Activated naive CD4-positive, alpha-beta T cell treated with anti-CD3 and anti-CD28 coated beads, Interleukin-2, amount 50 U/mL, for 72 hours (primary cell): ENCODE measurements around the gene EDNRA. TPM values are rescaled to one million over a fixed set of nuclear protein-coding genes. Genes with fewer than 3 reads are reported as not detected.
A peak's percentile ranks its signal among the peaks of the same experiment; 100 is the strongest.

Experiments used
- ATAC-seq, 2 donors: fragments of 150-1000 bp; cut with Tn5 transposase; 2 replicates each; pipeline ENCODE4 v1.10.0; 2021; ENCODE audit warnings: mild to moderate bottlenecking in 2 of 2, moderate library complexity in 2 of 2
- DNase-seq, 2 donors: peaks; one replicate each; pipeline ENCODE4 v3.0.0; 2021 to 2022; ENCODE audit warnings: low spot score in 2 of 2
- H3K27ac Mint-ChIP-seq, 2 donors: one replicate each; pipeline ENCODE4 v1.8.0; 2022; ENCODE audit warnings: mild to moderate bottlenecking in 2 of 2, mixed read lengths in 2 of 2
- H3K36me3 Mint-ChIP-seq, 2 donors: one replicate each; pipeline ENCODE4 v1.8.0; 2022; ENCODE audit warnings: mixed read lengths in 2 of 2
- H3K9me3 Mint-ChIP-seq, 2 donors: one replicate each; pipeline ENCODE4 v1.8.0; 2022; ENCODE audit warnings: mixed read lengths in 2 of 2
- total RNA-seq, 2 donors: library from RNA; stranded (reverse); gene quantifications; one replicate each; pipeline ENCODE4 v1.2.3, GENCODE V29; 2022

Gene EDNRA
- total RNA-seq, 2 donors from 2014 or later, result 0.12 TPM; not detected in 1

DNA sequence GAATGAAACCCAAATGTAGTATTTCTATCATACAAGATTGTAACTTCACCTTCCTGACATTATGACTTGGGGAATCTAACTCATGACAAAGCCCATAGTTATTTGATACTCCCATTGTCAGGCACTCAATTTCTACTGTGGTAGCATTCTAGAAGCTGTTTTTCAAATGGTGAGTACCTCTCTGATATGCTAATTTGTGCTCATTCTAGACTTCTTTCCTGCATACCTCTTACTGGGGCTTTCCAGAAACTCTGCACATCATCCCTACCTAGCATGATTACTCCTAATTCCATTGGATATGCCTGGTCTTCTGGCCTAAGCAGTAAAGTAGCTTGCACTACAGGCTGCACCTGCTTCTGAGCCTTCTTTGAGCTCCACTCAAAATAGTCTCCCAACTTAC, 85.9 kb downstream of the EDNRA start:
- no peak for ATAC-seq
- Mint-ChIP-seq H3K36me3 (no peaks in the 10 kb centered on the region), H3K9me3 (no peaks in the 10 kb centered on the region), H3K27ac (no peak overlapping the region)
- DNase-seq, result no peak

- Mint-ChIP-seq H3K9me3 (no peaks in the 10 kb centered on the region), H3K27ac (no peak overlapping the region), H3K36me3 (no peaks in the 10 kb centered on the region)
- ATAC-seq, result no peak
- DNase-seq, result no peak
Measured at GRCh38 chr4:147567276-147567675, 86.4 kb downstream of the EDNRA start.

GRCh38 chr4:147570616-147571015, 89.7 kb downstream of the EDNRA start:
- ATAC-seq, result no peak
- no peaks in the 10 kb centered on the region for H3K9me3 Mint-ChIP-seq
- H3K27ac Mint-ChIP-seq, result no peak overlapping the region
- DNase-seq, result no peak
- H3K36me3 Mint-ChIP-seq, result no peaks in the 10 kb centered on the region

- H3K27ac Mint-ChIP-seq, result no peak overlapping the region
- no peak for ATAC-seq
- H3K36me3 Mint-ChIP-seq, result no peaks in the 10 kb centered on the region
- H3K9me3 Mint-ChIP-seq, result no peaks in the 10 kb centered on the region
- no peak for DNase-seq
Measured at GRCh38 chr4:147571036-147571770, 90.3 kb downstream of the EDNRA start.

DNA sequence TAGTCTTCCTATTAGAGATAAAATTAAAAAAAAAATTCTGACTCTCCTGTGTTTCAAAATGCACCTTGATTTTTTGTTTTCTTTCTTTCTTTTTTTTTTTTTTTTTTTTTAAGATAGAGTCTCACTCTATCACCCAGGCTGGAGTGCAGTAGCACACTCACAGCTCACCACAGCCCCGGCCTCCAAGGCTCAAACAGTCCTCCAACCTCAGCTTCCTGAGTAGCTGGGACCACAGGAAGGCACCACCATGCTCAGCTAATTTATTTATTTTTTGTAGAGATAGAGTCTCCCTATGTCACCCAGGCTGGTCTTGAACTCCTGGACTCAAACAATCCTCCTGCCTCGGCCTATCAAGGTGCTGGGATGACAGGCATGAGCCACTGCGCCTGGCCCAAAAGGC, 95.2 kb downstream of the EDNRA start:
- Mint-ChIP-seq H3K27ac (no peak overlapping the region), H3K9me3 (no peaks in the 10 kb centered on the region), H3K36me3 (no peaks in the 10 kb centered on the region)
- no peak for DNase-seq
- no peak for ATAC-seq

- Mint-ChIP-seq H3K36me3 (no peaks in the 10 kb centered on the region), H3K27ac (no peak overlapping the region), H3K9me3 (peaks cover 0 to 4% of the 10 kb centered on the region in 2 donors)
- no peak for DNase-seq
- peak in 1 of 2 donors; percentile 34 for ATAC-seq
Measured at GRCh38 chr4:147578051-147578476, 97.2 kb downstream of the EDNRA start.

GRCh38 chr4:147578593-147578992, 97.7 kb downstream of the EDNRA start:
- peaks cover 0 to 4% of the 10 kb centered on the region in 2 donors for H3K9me3 Mint-ChIP-seq
- H3K36me3 Mint-ChIP-seq, result no peaks in the 10 kb centered on the region
- no peak overlapping the region for H3K27ac Mint-ChIP-seq
- DNase-seq (no peak), ATAC-seq (no peak)

GRCh38 chr4:147580396-147580795, 99.5 kb downstream of the EDNRA start:
- ATAC-seq (peak in 1 of 2 donors; percentile 26), DNase-seq (no peak)
- Mint-ChIP-seq H3K27ac (no peak overlapping the region), H3K36me3 (no peaks in the 10 kb centered on the region), H3K9me3 (peaks cover 0 to 4% of the 10 kb centered on the region in 2 donors)

GRCh38 chr4:147581606-147582350, 100.9 kb downstream of the EDNRA start:
- DNase-seq (no peak), ATAC-seq (no peak)
- no peak overlapping the region for H3K27ac Mint-ChIP-seq
- no peaks in the 10 kb centered on the region for H3K36me3 Mint-ChIP-seq
- peaks cover 0 to 4% of the 10 kb centered on the region in 2 donors for H3K9me3 Mint-ChIP-seq

GRCh38 chr4:147582386-147583060, 101.6 kb downstream of the EDNRA start:
- no peak for ATAC-seq

GRCh38 chr4:147583876-147584275, 103.0 kb downstream of the EDNRA start:
- DNase-seq, result no peak
- Mint-ChIP-seq H3K9me3 (peaks cover 0 to 4% of the 10 kb centered on the region in 2 donors), H3K36me3 (no peaks in the 10 kb centered on the region), H3K27ac (no peak overlapping the region)
- no peak for ATAC-seq

More at GRCh38 chr4:147582386-147583060, 101.6 kb downstream of the EDNRA start:
- no peaks in the 10 kb centered on the region for H3K36me3 Mint-ChIP-seq
- H3K9me3 Mint-ChIP-seq, result peaks cover 0 to 4% of the 10 kb centered on the region in 2 donors
- H3K27ac Mint-ChIP-seq, result no peak overlapping the region
- DNase-seq, result no peak

DNA sequence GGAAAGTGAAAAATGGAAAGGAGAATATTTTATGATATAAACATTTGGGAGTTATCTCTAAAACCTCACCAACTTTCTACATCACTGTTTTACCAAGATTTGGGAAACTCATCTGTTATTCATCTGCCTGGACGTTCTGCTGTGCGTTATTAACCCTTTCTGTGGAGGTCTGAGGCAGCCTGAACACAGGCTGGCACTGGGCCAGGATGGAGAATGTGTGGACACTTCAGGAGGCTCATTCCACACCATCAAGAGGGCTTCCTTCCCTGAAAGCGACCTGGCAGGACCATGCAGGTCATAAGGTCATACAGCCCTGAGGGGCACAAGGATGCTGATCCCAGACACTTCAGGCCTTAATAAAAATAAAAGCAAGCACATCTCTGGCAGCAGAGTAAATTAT, 105.1 kb downstream of the EDNRA start:
- Mint-ChIP-seq H3K36me3 (no peaks in the 10 kb centered on the region), H3K27ac (no peak overlapping the region), H3K9me3 (peaks cover 0 to 4% of the 10 kb centered on the region in 2 donors)
- DNase-seq (no peak), ATAC-seq (no peak)

DNA sequence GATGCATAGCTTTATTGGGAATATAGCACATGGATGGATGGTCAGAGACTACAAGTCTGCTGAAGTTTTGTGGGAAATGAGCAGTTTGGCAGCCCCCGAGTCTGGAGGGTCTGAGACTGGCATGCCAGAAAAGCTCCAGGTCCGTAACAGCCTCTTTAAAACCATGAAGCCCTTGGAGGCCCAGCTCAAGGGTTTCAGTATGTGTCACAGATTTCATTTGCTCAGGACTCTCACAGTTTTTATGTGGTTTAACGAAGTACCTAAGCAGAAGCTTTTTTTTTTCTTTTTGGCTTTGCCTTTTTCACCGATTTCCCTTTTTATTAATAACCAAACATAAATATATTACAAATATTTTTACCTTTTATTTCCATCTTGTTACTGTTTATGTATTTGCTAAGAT, 105.7 kb downstream of the EDNRA start:
- Mint-ChIP-seq H3K36me3 (no peaks in the 10 kb centered on the region), H3K27ac (no peak overlapping the region), H3K9me3 (peaks cover 0 to 4% of the 10 kb centered on the region in 2 donors)
- DNase-seq (no peak), ATAC-seq (no peak)

- ATAC-seq (no peak), DNase-seq (no peak)
- peaks cover 0 to 4% of the 10 kb centered on the region in 2 donors for H3K9me3 Mint-ChIP-seq
- H3K36me3 Mint-ChIP-seq, result no peaks in the 10 kb centered on the region
- no peak overlapping the region for H3K27ac Mint-ChIP-seq
Measured at GRCh38 chr4:147587041-147587440, 106.1 kb downstream of the EDNRA start.

DNA sequence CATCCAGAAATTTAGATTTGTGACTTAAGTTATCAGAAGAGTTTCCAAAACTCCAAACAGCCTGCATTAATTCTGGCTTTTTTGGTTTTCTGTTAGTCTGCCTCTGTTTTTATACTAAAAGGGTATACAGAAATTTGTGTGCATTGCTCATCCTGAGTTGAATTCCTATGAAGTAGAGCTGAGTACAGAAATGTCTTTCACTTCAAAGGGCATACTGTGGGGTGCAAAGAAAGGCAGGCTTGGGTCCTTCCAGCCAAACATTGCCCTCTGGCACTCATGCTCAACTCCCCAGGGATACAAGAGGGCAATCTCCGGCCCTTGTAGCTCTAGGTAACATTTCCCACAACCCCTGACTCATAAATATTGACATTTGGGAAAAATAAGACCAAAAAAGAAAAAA, 108.7 kb downstream of the EDNRA start:
- Mint-ChIP-seq H3K27ac (no peak overlapping the region), H3K9me3 (no peaks in the 10 kb centered on the region), H3K36me3 (no peaks in the 10 kb centered on the region)
- DNase-seq, result no peak
- ATAC-seq, result no peak

DNA sequence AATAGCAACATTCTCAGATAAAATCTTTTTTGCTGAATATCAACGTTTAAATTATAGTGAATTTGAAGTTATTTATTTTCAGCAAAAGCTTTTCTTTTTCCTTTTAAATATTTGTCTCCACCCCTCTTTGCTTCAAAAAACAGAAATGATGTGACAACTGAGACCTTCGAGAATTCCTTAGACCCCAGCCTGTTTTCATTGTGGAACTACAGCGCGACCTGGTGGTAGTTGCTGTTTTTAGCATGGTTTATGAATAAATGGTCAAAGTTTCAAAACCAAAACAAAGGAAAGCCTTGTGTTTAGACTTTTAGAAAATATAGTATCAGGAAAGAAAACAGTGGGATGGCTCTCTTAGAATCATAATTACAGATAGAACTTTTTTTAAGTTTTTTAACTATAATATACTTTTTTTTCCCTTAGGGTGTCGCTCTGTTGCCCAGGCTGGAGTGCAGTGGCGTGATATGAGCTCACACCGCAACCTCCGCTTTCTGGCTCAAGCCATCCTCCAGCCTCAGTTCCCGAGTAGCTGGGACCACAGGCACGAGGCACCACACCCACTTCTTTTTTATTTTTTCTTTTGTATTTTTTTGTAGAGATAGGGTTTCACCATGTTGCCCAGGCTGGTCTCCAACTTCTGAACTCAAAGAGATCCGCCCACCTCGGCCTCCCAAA, 109.5 kb downstream of the EDNRA start:
- Mint-ChIP-seq H3K27ac (no peak overlapping the region), H3K36me3 (no peaks in the 10 kb centered on the region), H3K9me3 (no peaks in the 10 kb centered on the region)
- DNase-seq (peak in 1 of 2 donors; percentile 48), ATAC-seq (peak in 1 of 2 donors; percentile 35)

GRCh38 chr4:147591106-147591505, 110.2 kb downstream of the EDNRA start:
- Mint-ChIP-seq H3K27ac (no peak overlapping the region), H3K9me3 (no peaks in the 10 kb centered on the region), H3K36me3 (no peaks in the 10 kb centered on the region)
- DNase-seq, result no peak
- no peak for ATAC-seq
